HEK293 (cell line): ENCODE data around the gene WNK4.

Experiments
- BCL11B ChIP-seq: fragments of 450-650 bp; formaldehyde crosslinking; IDR thresholded peaks from 2 replicates; pipeline ENCODE4 v1.5.1; 2016; ENCODE audit warnings: low read depth, missing biosample characterization, missing genetic modification characterization
- FEZF1 ChIP-seq: fragments of 450-650 bp; formaldehyde crosslinking; IDR thresholded peaks from 2 replicates; pipeline ENCODE4 v1.5.1; 2016; ENCODE audit warnings: missing biosample characterization, missing genetic modification characterization
- HOXD13 ChIP-seq: sonication (generic); formaldehyde crosslinking; IDR thresholded peaks from 2 replicates; pipeline ENCODE4 v1.8.0; 2022; ENCODE audit warnings: missing genetic modification reagents, borderline replicate concordance
- PRDM1 ChIP-seq: fragments of 450-650 bp; formaldehyde crosslinking; IDR thresholded peaks from 2 replicates; pipeline ENCODE4; 2016; ENCODE audit warnings: missing biosample characterization, missing genetic modification characterization
- PRDM2 ChIP-seq: fragments of 450-650 bp; formaldehyde crosslinking; IDR thresholded peaks from 2 replicates; pipeline ENCODE4 v1.5.1; 2016; ENCODE audit warnings: missing biosample characterization, missing genetic modification characterization, borderline replicate concordance
- ZBTB20 ChIP-seq: fragments of 450-650 bp; formaldehyde crosslinking; IDR thresholded peaks from 2 replicates; pipeline ENCODE4 v1.5.1; 2016; ENCODE audit warnings: missing biosample characterization, missing genetic modification characterization
- ZBTB48 ChIP-seq: fragments of 450-650 bp; formaldehyde crosslinking; IDR thresholded peaks from 2 replicates; pipeline ENCODE4 v1.5.1; 2016; ENCODE audit warnings: missing biosample characterization, missing genetic modification characterization
- ZFP3 ChIP-seq: fragments of 450-650 bp; formaldehyde crosslinking; IDR thresholded peaks from 2 replicates; pipeline ENCODE4 v1.5.1; 2016; ENCODE audit warnings: low read depth, missing biosample characterization, missing genetic modification characterization
- ZIC2 ChIP-seq: fragments of 450-650 bp; formaldehyde crosslinking; IDR thresholded peaks from 2 replicates; pipeline ENCODE4 v1.5.1; 2016; ENCODE audit warnings: missing biosample characterization, missing genetic modification characterization
- ZNF175 ChIP-seq: fragments of 450-650 bp; formaldehyde crosslinking; IDR thresholded peaks from 2 replicates; pipeline ENCODE4 v1.5.1; 2016; ENCODE audit warnings: missing biosample characterization, missing genetic modification characterization
- ZNF23 ChIP-seq: fragments of 450-650 bp; formaldehyde crosslinking; IDR thresholded peaks from 2 replicates; pipeline ENCODE4 v1.5.1; 2016; ENCODE audit warnings: missing biosample characterization, missing genetic modification characterization, borderline replicate concordance
- ZNF239 ChIP-seq: fragments of 450-650 bp; formaldehyde crosslinking; IDR thresholded peaks from 2 replicates; pipeline ENCODE4 v1.5.1; 2016; ENCODE audit warnings: missing biosample characterization, missing genetic modification characterization
- ZNF335 ChIP-seq: fragments of 450-650 bp; formaldehyde crosslinking; conservative IDR thresholded peaks from 2 replicates; pipeline ENCODE4 v1.5.1; 2016; ENCODE audit warnings: missing biosample characterization, missing genetic modification characterization
- ZNF416 ChIP-seq: fragments of 450-650 bp; formaldehyde crosslinking; IDR thresholded peaks from 2 replicates; pipeline ENCODE4 v1.5.1; 2016; ENCODE audit warnings: missing biosample characterization, missing genetic modification characterization
- ZNF423 ChIP-seq: fragments of 450-650 bp; formaldehyde crosslinking; IDR thresholded peaks from 2 replicates; pipeline ENCODE4 v1.5.1; 2016; ENCODE audit warnings: missing biosample characterization, missing genetic modification characterization
- ZNF433 ChIP-seq: fragments of 450-650 bp; formaldehyde crosslinking; IDR thresholded peaks from 2 replicates; pipeline ENCODE4 v1.5.1; 2016; ENCODE audit warnings: missing biosample characterization, missing genetic modification characterization, low read depth
- ZNF514 ChIP-seq: fragments of 450-650 bp; formaldehyde crosslinking; IDR thresholded peaks from 2 replicates; pipeline ENCODE4 v1.5.1; 2016; ENCODE audit warnings: missing biosample characterization, missing genetic modification characterization
- ZNF548 ChIP-seq: fragments of 450-650 bp; formaldehyde crosslinking; IDR thresholded peaks from 2 replicates; pipeline ENCODE4 v1.5.1; 2016; ENCODE audit warnings: missing biosample characterization, missing genetic modification characterization
- ZNF549 ChIP-seq: fragments of 450-650 bp; IDR thresholded peaks from 2 replicates; pipeline ENCODE4 v1.5.1; 2018; ENCODE audit warnings: missing biosample characterization, missing genetic modification characterization, mild to moderate bottlenecking, inconsistent platforms, moderate library complexity
- ZNF561 ChIP-seq: fragments of 450-650 bp; IDR thresholded peaks from 2 replicates; pipeline ENCODE4 v1.5.1; 2018; ENCODE audit warnings: missing biosample characterization, missing genetic modification characterization, borderline replicate concordance
- ZNF585B ChIP-seq: fragments of 450-650 bp; formaldehyde crosslinking; IDR thresholded peaks from 2 replicates; pipeline ENCODE4 v1.5.1; 2016; ENCODE audit warnings: missing biosample characterization, missing genetic modification characterization
- ZNF623 ChIP-seq: fragments of 450-650 bp; formaldehyde crosslinking; IDR thresholded peaks from 2 replicates; pipeline ENCODE4 v1.5.1; 2016; ENCODE audit warnings: missing biosample characterization, missing genetic modification characterization
- TF ChIP-seq, protein P1 (sequence below): fragments of 450-650 bp; formaldehyde crosslinking; IDR thresholded peaks from 2 replicates; pipeline ENCODE4 v1.5.1; 2016; ENCODE audit warnings: missing biosample characterization, missing genetic modification characterization
- TF ChIP-seq, protein P2 (sequence below): sonication (generic); formaldehyde crosslinking; IDR thresholded peaks from 2 replicates; pipeline ENCODE4 v1.8.1; 2022; ENCODE audit warnings: mild to moderate bottlenecking, moderate library complexity, missing genetic modification reagents
- TF ChIP-seq, protein P3 (sequence below): fragments of 450-650 bp; IDR thresholded peaks from 2 replicates; pipeline ENCODE4 v1.5.1; 2018; ENCODE audit warnings: missing biosample characterization, mild to moderate bottlenecking, missing genetic modification characterization
- TF ChIP-seq, protein P4 (sequence below): fragments of 450-650 bp; formaldehyde crosslinking; IDR thresholded peaks from 2 replicates; pipeline ENCODE4 v1.5.1; 2016; ENCODE audit warnings: missing biosample characterization, missing genetic modification characterization, borderline replicate concordance

WNK4 gene

DNA sequence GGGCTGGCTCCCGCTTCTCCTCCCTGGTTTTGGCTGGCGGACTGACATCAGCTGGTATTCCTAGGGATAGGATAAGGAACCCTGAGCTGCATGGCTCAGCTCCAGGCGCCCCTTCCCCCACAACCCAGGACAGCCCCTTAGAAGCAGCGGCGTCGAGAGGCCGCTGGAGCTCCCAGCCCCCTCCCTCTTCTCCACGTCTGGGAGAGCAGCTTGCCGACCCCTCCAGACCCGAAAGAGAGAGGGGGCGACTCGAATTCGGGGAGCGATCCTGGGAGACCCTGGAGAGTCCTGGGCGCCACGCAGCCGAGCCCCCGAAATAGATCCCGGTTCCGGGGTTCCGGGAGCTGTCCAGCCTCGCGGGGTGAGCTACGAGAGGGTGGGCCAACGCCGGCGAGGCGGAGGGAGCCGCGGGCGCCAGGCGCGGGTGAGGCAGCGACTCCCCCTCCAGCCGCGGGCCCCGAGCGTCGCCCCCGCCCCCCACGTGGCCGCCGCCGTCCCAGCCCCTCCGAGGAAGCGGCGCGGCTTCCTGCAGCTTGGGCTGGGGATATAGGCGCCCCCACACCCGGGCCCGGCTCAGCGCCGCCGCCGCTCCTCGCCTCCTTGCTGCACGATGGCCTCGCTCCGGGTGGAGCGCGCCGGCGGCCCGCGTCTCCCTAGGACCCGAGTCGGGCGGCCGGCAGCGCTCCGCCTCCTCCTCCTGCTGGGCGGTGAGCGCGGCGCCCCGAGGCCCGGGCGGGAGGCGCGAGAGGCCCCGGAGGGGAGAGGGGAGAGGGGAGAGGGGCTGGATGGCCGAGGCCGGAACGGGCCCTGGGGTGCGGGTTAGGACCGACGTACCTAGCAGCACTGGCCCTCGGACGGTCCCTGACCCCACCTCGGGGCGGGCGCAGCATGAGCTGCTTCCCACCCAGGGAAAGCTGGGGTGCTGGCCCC is 19.5 kb upstream of the WNK4 start, which contains the start of gene RAMP2 (continued):
- TF ChIP-seq BCL11B: no peak
- TF ChIP-seq ZNF335 (tag by site-specific recombination): peak; percentile 65
- peak; percentile 56; the same call in 1 of the 2 replicates for TF ChIP-seq ZBTB48 (tag by site-specific recombination)
- TF ChIP-seq ZNF549: no peak
- TF ChIP-seq ZNF433 (tag by site-specific recombination): no peak
- no peak for TF ChIP-seq ZNF623
- TF ChIP-seq ZNF175 (tag by site-specific recombination): no peak
- TF ChIP-seq HOXD13 (CRISPR knock-in tag): no peak
- peak; percentile 68; the same call in 1 of the 2 replicates for TF ChIP-seq ZNF423
- TF ChIP-seq ZNF548 (tag by site-specific recombination): no peak
- TF ChIP-seq FEZF1: no peak
- TF ChIP-seq, protein P1, sequence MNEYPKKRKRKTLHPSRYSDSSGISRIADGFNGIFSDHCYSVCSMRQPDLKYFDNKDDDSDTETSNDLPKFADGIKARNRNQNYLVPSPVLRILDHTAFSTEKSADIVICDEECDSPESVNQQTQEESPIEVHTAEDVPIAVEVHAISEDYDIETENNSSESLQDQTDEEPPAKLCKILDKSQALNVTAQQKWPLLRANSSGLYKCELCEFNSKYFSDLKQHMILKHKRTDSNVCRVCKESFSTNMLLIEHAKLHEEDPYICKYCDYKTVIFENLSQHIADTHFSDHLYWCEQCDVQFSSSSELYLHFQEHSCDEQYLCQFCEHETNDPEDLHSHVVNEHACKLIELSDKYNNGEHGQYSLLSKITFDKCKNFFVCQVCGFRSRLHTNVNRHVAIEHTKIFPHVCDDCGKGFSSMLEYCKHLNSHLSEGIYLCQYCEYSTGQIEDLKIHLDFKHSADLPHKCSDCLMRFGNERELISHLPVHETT: no peak
- 0 out of 2 replicates have a peak, but pooled peaks have one; percentile 9 for TF ChIP-seq ZIC2 (tag by site-specific recombination)
- TF ChIP-seq ZNF239 (tag by site-specific recombination): no peak
- TF ChIP-seq, protein P2, sequence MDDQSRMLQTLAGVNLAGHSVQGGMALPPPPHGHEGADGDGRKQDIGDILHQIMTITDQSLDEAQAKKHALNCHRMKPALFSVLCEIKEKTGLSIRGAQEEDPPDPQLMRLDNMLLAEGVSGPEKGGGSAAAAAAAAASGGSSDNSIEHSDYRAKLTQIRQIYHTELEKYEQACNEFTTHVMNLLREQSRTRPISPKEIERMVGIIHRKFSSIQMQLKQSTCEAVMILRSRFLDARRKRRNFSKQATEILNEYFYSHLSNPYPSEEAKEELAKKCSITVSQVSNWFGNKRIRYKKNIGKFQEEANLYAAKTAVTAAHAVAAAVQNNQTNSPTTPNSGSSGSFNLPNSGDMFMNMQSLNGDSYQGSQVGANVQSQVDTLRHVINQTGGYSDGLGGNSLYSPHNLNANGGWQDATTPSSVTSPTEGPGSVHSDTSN (CRISPR knock-in tag): no peak
- TF ChIP-seq PRDM2 (tag by site-specific recombination): no peak
- TF ChIP-seq ZNF23 (tag by site-specific recombination): no peak
- TF ChIP-seq, protein P3, sequence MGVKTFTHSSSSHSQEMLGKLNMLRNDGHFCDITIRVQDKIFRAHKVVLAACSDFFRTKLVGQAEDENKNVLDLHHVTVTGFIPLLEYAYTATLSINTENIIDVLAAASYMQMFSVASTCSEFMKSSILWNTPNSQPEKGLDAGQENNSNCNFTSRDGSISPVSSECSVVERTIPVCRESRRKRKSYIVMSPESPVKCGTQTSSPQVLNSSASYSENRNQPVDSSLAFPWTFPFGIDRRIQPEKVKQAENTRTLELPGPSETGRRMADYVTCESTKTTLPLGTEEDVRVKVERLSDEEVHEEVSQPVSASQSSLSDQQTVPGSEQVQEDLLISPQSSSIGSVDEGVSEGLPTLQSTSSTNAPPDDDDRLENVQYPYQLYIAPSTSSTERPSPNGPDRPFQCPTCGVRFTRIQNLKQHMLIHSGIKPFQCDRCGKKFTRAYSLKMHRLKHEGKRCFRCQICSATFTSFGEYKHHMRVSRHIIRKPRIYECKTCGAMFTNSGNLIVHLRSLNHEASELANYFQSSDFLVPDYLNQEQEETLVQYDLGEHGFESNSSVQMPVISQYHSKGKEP (tag by site-specific recombination): no peak
- no peak for TF ChIP-seq ZNF514 (tag by site-specific recombination)
- no peak for TF ChIP-seq PRDM1 (tag by site-specific recombination)
- TF ChIP-seq ZBTB20 (tag by site-specific recombination): peak; percentile 75
- no peak for TF ChIP-seq ZNF585B (tag by site-specific recombination)
- no peak for TF ChIP-seq ZFP3
- peak; percentile 51; the same call in 1 of the 2 replicates for TF ChIP-seq ZNF561 (tag by site-specific recombination)
- no peak for TF ChIP-seq ZNF416 (tag by site-specific recombination)
- TF ChIP-seq, protein P4, sequence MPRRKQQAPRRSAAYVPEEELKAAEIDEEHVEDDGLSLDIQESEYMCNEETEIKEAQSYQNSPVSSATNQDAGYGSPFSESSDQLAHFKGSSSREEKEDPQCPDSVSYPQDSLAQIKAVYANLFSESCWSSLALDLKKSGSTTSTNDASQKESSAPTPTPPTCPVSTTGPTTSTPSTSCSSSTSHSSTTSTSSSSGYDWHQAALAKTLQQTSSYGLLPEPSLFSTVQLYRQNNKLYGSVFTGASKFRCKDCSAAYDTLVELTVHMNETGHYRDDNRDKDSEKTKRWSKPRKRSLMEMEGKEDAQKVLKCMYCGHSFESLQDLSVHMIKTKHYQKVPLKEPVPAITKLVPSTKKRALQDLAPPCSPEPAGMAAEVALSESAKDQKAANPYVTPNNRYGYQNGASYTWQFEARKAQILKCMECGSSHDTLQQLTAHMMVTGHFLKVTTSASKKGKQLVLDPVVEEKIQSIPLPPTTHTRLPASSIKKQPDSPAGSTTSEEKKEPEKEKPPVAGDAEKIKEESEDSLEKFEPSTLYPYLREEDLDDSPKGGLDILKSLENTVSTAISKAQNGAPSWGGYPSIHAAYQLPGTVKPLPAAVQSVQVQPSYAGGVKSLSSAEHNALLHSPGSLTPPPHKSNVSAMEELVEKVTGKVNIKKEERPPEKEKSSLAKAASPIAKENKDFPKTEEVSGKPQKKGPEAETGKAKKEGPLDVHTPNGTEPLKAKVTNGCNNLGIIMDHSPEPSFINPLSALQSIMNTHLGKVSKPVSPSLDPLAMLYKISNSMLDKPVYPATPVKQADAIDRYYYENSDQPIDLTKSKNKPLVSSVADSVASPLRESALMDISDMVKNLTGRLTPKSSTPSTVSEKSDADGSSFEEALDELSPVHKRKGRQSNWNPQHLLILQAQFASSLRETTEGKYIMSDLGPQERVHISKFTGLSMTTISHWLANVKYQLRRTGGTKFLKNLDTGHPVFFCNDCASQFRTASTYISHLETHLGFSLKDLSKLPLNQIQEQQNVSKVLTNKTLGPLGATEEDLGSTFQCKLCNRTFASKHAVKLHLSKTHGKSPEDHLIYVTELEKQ: no peak
